ENCODE results near the gene ALCAM. TPM values are rescaled to one million over a fixed set of nuclear protein-coding genes. Genes with fewer than 3 reads are reported as not detected.

The ALCAM gene
- total and polyA plus RNA-seq, 2 donors (not counting 3 experiments of a cell fraction or from before 2014, with no cell fraction given), result 46.3 to 118 TPM

- Histone ChIP-seq H3K9ac (replicated peaks; ENCODE audit: extremely low read depth, insufficient read depth, low read length) (no peak overlapping the region), H4K20me1 (replicated peaks; ENCODE audit: control insufficient read depth, extremely low read depth, insufficient read depth, low read length) (no peaks in the 10 kb centered on the region), H3K27me3 (ENCODE audit: control insufficient read depth in 2 of 2, insufficient read depth in 2 of 2, low read length in 2 of 2) (no peaks in the 10 kb centered on the region), H3K27ac (ENCODE audit: insufficient read depth, low read depth, low read length) (no peak overlapping the region), H3K9me3 (replicated peaks; ENCODE audit: control insufficient read depth, insufficient read depth, low read length) (no peaks in the 10 kb centered on the region), H3K9me1 (replicated peaks; ENCODE audit: control insufficient read depth, extremely low read depth, insufficient read depth, low read length) (no peaks in the 10 kb centered on the region), H2AFZ (ENCODE audit: low read depth, low read length) (no peak overlapping the region), H3K4me3 (replicated peaks in 1 of 3; ENCODE audit: insufficient read depth in 1 of 3, low read depth in 1 of 3, low read length in 3 of 3) (no peak overlapping the region), H3K79me2 (ENCODE audit: control insufficient read depth, insufficient read depth, low read length) (no peaks in the 10 kb centered on the region), H3K4me2 (ENCODE audit: insufficient read depth, low read length) (no peak overlapping the region), H3K4me1 (ENCODE audit: control insufficient read depth, extremely low read depth, insufficient read depth, low read length) (peaks cover 3% of the 10 kb centered on the region), H3K36me3 (ENCODE audit: control insufficient read depth in 2 of 2, extremely low read depth in 1 of 2, insufficient read depth in 2 of 2, low read length in 2 of 2) (peaks cover 0 to 19% of the 10 kb centered on the region in 2 experiments)
- ChIA-PET CTCF (interaction anchor here (1.5 kb wide), 1 partner anchor 14 kb away, joined by 3 read pairs; no protein-coding TSS in a partner anchor), POLR2A (no interaction called here)
- dilution Hi-C loops (cut with MboI; ENCODE audit: extremely low pct_ligation_motif_present, low sequenced_read_pairs), result no loop called here
- no TSS peak for BruUV-seq (replicated peaks)
- no peak for TF ChIP-seq EZH2 (IDR thresholded peaks at IDR 0.05; ENCODE audit: borderline replicate concordance, low read depth, low read length, severe bottlenecking)
- TF ChIP-seq POLR2A (IDR thresholded peaks at IDR 0.05; ENCODE audit: low read depth, low read length), result no peak
- no peak for TF ChIP-seq JUN (IDR thresholded peaks at IDR 0.05; ENCODE audit: borderline replicate concordance, insufficient read depth, insufficient read length, low read depth)
- TF ChIP-seq POLR2AphosphoS5 (IDR thresholded peaks at IDR 0.05; ENCODE audit: insufficient read depth, low read depth, low read length), result no peak
- TF ChIP-seq MAX (IDR thresholded peaks at IDR 0.05; ENCODE audit: insufficient read depth, insufficient read length), result no peak
- TF ChIP-seq MYC (IDR thresholded peaks at IDR 0.05; ENCODE audit: low read depth, low read length), result no peak
- no peak for TF ChIP-seq FOS (IDR thresholded peaks at IDR 0.05; ENCODE audit: borderline replicate concordance, insufficient read depth, low read length)
- no peak for TF ChIP-seq CTCF (IDR thresholded peaks at IDR 0.05; ENCODE audit: extremely low read depth in 1 of 2, insufficient read depth in 1 of 2, low read depth in 1 of 2, low read length in 2 of 2)
- FAIRE-seq (no peak), DNase-seq (ENCODE audit: low read depth, low spot score) (no peak)
- intact Hi-C loops (cut with micrococcal nuclease), result no loop called here
Measured at GRCh38 chr3:105542282-105543019, 175.7 kb downstream of the ALCAM start.
